ENCODE measurements around the gene CEP68. TPM values are rescaled to one million over a fixed set of nuclear protein-coding genes. Genes with fewer than 3 reads are reported as not detected.

The CEP68 gene
- total RNA-seq, 4 donors from 2014 or later: 11.6 to 32.2 (median 15.9) TPM

GRCh38 chr2:65072181-65072970 is 16.2 kb downstream of the CEP68 start:
- WGBS, 2 donors (ENCODE audit: low coverage in 1 of 2): 76 to 91% methylated on average over 6 to 20 of the region's 20 CpGs
- H3K36me3 ChIP-seq: peaks cover 0 to 4% (median 0%) of the 10 kb centered on the region in 4 donors

GRCh38 chr2:65073879-65074565 is 17.8 kb downstream of the CEP68 start:
- WGBS, 2 donors (ENCODE audit: low coverage in 1 of 2): 76 to 85% methylated on average over 6 to 12 of the region's 12 CpGs
- Histone ChIP-seq H3K4me3 (no peak overlapping the region), H3K27me3 (no peaks in the 10 kb centered on the region), H3K9me3 (no peaks in the 10 kb centered on the region), H3K36me3 (peaks cover 0 to 4% (median under 1%) of the 10 kb centered on the region in 4 donors), H3K4me1 (peaks cover 31 to 50% (median 34%) of the 10 kb centered on the region in 4 donors), H3K27ac (no peak overlapping the region)
- in situ Hi-C loops (cut with MboI; ENCODE audit: low pct_ligation_motif_present in 1 of 4, low pct_unique_long_range_greater_than_20kb in 1 of 4, low sequenced_read_pairs in 3 of 4): loop anchor here in 3 of 4 donors (25.0 kb wide), 2 partner anchors 113 to 488 kb away; no protein-coding TSS in a partner anchor
- intact Hi-C loops (cut with DNase I; ENCODE audit: low total_unique reads): no loop called here
- no peak for DNase-seq
- no peak for TF ChIP-seq CTCF (IDR thresholded peaks at IDR 0.05)
- no peak for TF ChIP-seq EP300 (IDR thresholded peaks at IDR 0.05; ENCODE audit: low read depth)
- no peak for TF ChIP-seq POLR2AphosphoS5 (IDR thresholded peaks at IDR 0.05)
- no peak for TF ChIP-seq POLR2A (IDR thresholded peaks at IDR 0.05)

More at GRCh38 chr2:65072181-65072970, 16.2 kb downstream of the CEP68 start:
- H3K9me3 ChIP-seq: no peaks in the 10 kb centered on the region
- H3K4me1 ChIP-seq: peaks cover 31 to 58% (median 36%) of the 10 kb centered on the region in 4 donors
- no peak overlapping the region for H3K27ac ChIP-seq
- no peaks in the 10 kb centered on the region for H3K27me3 ChIP-seq
- no peak overlapping the region for H3K4me3 ChIP-seq
- TF ChIP-seq EP300 (IDR thresholded peaks at IDR 0.05; ENCODE audit: low read depth): no peak
- no peak for TF ChIP-seq POLR2A (IDR thresholded peaks at IDR 0.05)
- no peak for TF ChIP-seq CTCF (IDR thresholded peaks at IDR 0.05)
- TF ChIP-seq POLR2AphosphoS5 (IDR thresholded peaks at IDR 0.05): no peak
- DNase-seq: no peak
- intact Hi-C loops (cut with DNase I; ENCODE audit: low total_unique reads): no loop called here
- in situ Hi-C loops (cut with MboI; ENCODE audit: low pct_ligation_motif_present in 1 of 4, low pct_unique_long_range_greater_than_20kb in 1 of 4, low sequenced_read_pairs in 3 of 4): loop anchor here in 3 of 4 donors (25.0 kb wide), 2 partner anchors 115 to 490 kb away; no protein-coding TSS in a partner anchor

GRCh38 chr2:65075176-65075575 is 19.0 kb downstream of the CEP68 start:
- peaks cover 21 to 39% (median 27%) of the 10 kb centered on the region in 4 donors for H3K4me1 ChIP-seq
- in situ Hi-C loops (cut with MboI; ENCODE audit: low pct_ligation_motif_present in 1 of 4, low pct_unique_long_range_greater_than_20kb in 1 of 4, low sequenced_read_pairs in 3 of 4): no loop called here

More at GRCh38 chr2:65075176-65075575, 19.0 kb downstream of the CEP68 start:
- 61 to 65% methylated on average over 3 to 9 of the region's 9 CpGs for WGBS, 2 donors (ENCODE audit: low coverage in 1 of 2)
- intact Hi-C loops (cut with DNase I; ENCODE audit: low total_unique reads): no loop called here
- Histone ChIP-seq H3K4me3 (no peak overlapping the region), H3K36me3 (peaks cover 0 to 7% (median 2%) of the 10 kb centered on the region in 4 donors), H3K27me3 (no peaks in the 10 kb centered on the region), H3K27ac (peak overlapping the region; percentile 67 to 86 (median 80)), H3K9me3 (no peaks in the 10 kb centered on the region)
- no peak for DNase-seq
- TF ChIP-seq POLR2AphosphoS5 (IDR thresholded peaks at IDR 0.05) (no peak), POLR2A (IDR thresholded peaks at IDR 0.05) (no peak), CTCF (IDR thresholded peaks at IDR 0.05) (no peak), EP300 (IDR thresholded peaks at IDR 0.05; ENCODE audit: low read depth) (no peak)

Data from transverse colon (tissue), 4 donors.